MCF 10A (cell line): ENCODE data around the gene SYT6. TPM values are rescaled to one million over a fixed set of nuclear protein-coding genes. Genes with fewer than 3 reads are reported as not detected.

Experiments
- BruUV-seq: library from RNA; stranded (reverse); fragments of 400-500 nt; replicated peaks from 2 replicates; lab custom pipeline; 2021; lab: Mats Ljungman, UMichigan
- CTCF ChIA-PET: fragments of 300-600 bp; sonication (Branson Sonifier 250); formaldehyde crosslinking; extraction: SDS; loops from one replicate; lab custom pipeline; 2021; ENCODE audit warnings: antibody characterized with exemption, inconsistent platforms; lab: Yijun Ruan, JAX
- POLR2A ChIA-PET: fragments of 300-600, 350-650 bp; sonication (Branson Sonifier 250); formaldehyde crosslinking; extraction: SDS; loops from one replicate; lab custom pipeline; 2020; ENCODE audit warnings: antibody characterized with exemption, inconsistent platforms; lab: Yijun Ruan, JAX
- DNase-seq: peaks from one replicate; pipeline ENCODE4 v3.0.0-alpha.2; 2018; ENCODE audit not compliant: unreplicated experiment
- H3K27ac Mint-ChIP-seq: one replicate; pipeline ENCODE4 v1.8.0; 2022; ENCODE audit warnings: mild to moderate bottlenecking, low read depth, mixed read lengths; ENCODE audit not compliant: unreplicated experiment
- H3K27me3 Mint-ChIP-seq: one replicate; pipeline ENCODE4 v1.8.0; 2022; ENCODE audit warnings: mixed read lengths; ENCODE audit not compliant: insufficient read depth, unreplicated experiment
- H3K36me3 Mint-ChIP-seq: one replicate; pipeline ENCODE4 v1.8.0; 2022; ENCODE audit warnings: mild to moderate bottlenecking, moderate library complexity, mixed read lengths; ENCODE audit not compliant: insufficient read depth, unreplicated experiment
- H3K4me1 Mint-ChIP-seq: one replicate; pipeline ENCODE4 v1.8.0; 2022; ENCODE audit warnings: mixed read lengths; ENCODE audit not compliant: insufficient read depth, unreplicated experiment
- H3K4me3 Mint-ChIP-seq: one replicate; pipeline ENCODE4 v1.8.0; 2022; ENCODE audit warnings: mild to moderate bottlenecking, moderate library complexity, mixed read lengths; ENCODE audit not compliant: unreplicated experiment
- H3K9me3 Mint-ChIP-seq: one replicate; pipeline ENCODE4 v1.8.0; 2022; ENCODE audit warnings: mixed read lengths; ENCODE audit not compliant: unreplicated experiment
- CTCF ChIP-seq: fragments of 200-600 bp; IDR thresholded peaks from one replicate; pipeline ENCODE4 v1.8.0; 2022; ENCODE audit warnings: antibody characterized with exemption, mild to moderate bottlenecking; ENCODE audit not compliant: unreplicated experiment
- intact Hi-C: fragments of 100-400 bp; cut with micrococcal nuclease; formaldehyde crosslinking; loops from 2 replicates; pipeline ENCODE4 v1.14.1; 2022
- total RNA-seq: library from RNA; stranded (reverse); gene quantifications from 2 replicates; pipeline ENCODE4 v1.2.3, GENCODE V29; 2022

SYT6 gene
- total RNA-seq, 1 experiment from 2014 or later: not detected

GRCh38 chr1:114054148-114054547 lies 99.5 kb downstream of the SYT6 start:
- DNase-seq: no peak
- Mint-ChIP-seq H3K9me3 (peaks cover 7% of the 10 kb centered on the region), H3K27ac (no peak overlapping the region), H3K27me3 (peaks cover 29% of the 10 kb centered on the region), H3K4me1 (no peaks in the 10 kb centered on the region), H3K36me3 (no peaks in the 10 kb centered on the region), H3K4me3 (no peak overlapping the region)
- ChIA-PET CTCF (no interaction called here), POLR2A (no interaction called here)
- intact Hi-C loops: no loop called here
- BruUV-seq: no TSS peak
- no peak for TF ChIP-seq CTCF

GRCh38 chr1:114048232-114048631 lies 105.4 kb downstream of the SYT6 start:
- peaks cover 21% of the 10 kb centered on the region for H3K27me3 Mint-ChIP-seq
- no TSS peak for BruUV-seq
- intact Hi-C loops: no loop called here
- H3K4me1 Mint-ChIP-seq: no peaks in the 10 kb centered on the region
- no peaks in the 10 kb centered on the region for H3K9me3 Mint-ChIP-seq
- no peak overlapping the region for H3K27ac Mint-ChIP-seq
- no peaks in the 10 kb centered on the region for H3K36me3 Mint-ChIP-seq
- ChIA-PET CTCF (no interaction called here), POLR2A (no interaction called here)
- H3K4me3 Mint-ChIP-seq: no peak overlapping the region
- no peak for TF ChIP-seq CTCF
- no peak for DNase-seq

GRCh38 chr1:114043548-114043947 lies 110.1 kb downstream of the SYT6 start:
- intact Hi-C loops: no loop called here
- peaks cover 6% of the 10 kb centered on the region for H3K4me1 Mint-ChIP-seq
- no peak for TF ChIP-seq CTCF
- ChIA-PET POLR2A (no interaction called here), CTCF (no interaction called here)
- DNase-seq: no peak
- no TSS peak for BruUV-seq
- H3K9me3 Mint-ChIP-seq: no peaks in the 10 kb centered on the region
- H3K27ac Mint-ChIP-seq: no peak overlapping the region
- peaks cover 10% of the 10 kb centered on the region for H3K27me3 Mint-ChIP-seq
- no peak overlapping the region for H3K4me3 Mint-ChIP-seq
- H3K36me3 Mint-ChIP-seq: no peaks in the 10 kb centered on the region

- Mint-ChIP-seq H3K27ac (no peak overlapping the region), H3K4me3 (no peak overlapping the region), H3K9me3 (no peaks in the 10 kb centered on the region), H3K27me3 (peaks cover 10% of the 10 kb centered on the region), H3K36me3 (no peaks in the 10 kb centered on the region), H3K4me1 (peaks cover 6% of the 10 kb centered on the region)
- no TSS peak for BruUV-seq
- no peak for DNase-seq
- ChIA-PET CTCF (no interaction called here), POLR2A (no interaction called here)
- intact Hi-C loops: no loop called here
- TF ChIP-seq CTCF: no peak
Observed at GRCh38 chr1:114043054-114043453, 110.6 kb downstream of the SYT6 start.
